Activated T-helper 9 cell treated with anti-CD3 and anti-CD28 coated beads, Interleukin-2, amount 50 U/mL, for 16 hours (primary cell): ENCODE data around the gene PRIM2.
"Not testable (repeated sequence)": the region's sequence is repeated elsewhere in the genome, so short reads cannot be mapped to it uniquely, and the experiment has no call there.

Experiments
- DNase-seq: peaks from one replicate; pipeline ENCODE4 v3.0.0-alpha.2; 2020; ENCODE audit warnings: low read depth

PRIM2 gene

DNA sequence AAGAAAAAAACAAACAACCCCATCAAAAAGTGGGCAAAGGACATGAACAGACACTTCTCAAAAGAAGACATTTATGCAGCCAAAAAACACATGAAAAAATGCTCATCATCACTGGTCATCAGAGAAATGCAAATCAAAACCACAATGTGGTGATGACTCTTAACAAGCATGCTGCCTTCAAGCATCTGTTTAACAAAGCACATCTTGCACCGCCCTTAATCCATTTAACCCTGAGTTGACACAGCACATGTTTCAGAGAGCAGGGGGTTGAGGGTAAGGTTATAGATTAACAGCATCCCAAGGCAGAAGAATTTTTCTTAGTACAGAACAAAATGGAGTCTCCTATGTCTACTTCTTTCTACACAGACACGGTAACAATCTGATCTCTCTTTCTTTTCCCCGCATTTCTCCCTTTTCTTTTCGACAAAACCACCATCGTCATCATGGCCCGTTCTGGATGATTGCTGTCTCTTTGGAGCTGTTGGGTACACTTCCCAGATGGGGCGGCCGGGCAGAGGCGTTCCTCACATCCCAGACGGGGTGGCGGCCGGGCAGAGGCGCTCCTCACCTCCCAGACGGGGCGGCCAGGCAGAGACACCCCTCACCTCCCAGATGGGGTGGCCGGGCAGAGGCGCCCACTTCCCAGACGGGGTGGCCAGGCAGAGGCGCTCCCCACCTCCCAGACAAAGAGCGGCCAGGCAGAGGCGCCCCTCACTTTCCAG, 7.2 kb upstream of the PRIM2 start:
- not testable (repeated sequence) for DNase-seq

DNA sequence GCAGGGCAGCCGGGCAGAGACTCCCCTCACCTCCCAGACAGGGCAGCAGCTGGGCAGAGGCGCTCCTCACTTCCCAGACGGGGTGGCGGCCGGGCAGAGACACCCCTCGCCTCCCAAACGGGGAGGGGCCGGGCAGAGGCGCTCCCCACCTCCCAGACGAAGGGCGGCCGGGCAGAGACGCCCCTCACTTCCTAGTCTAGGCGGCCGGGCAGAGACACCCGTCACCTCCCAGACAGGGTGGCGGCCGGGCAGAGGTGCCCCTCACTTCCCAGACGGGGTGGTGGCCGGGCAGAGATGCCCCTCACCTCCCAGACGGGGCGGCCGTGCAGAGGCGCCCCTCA, 6.6 kb upstream of the PRIM2 start:
- DNase-seq, result no peak

DNA sequence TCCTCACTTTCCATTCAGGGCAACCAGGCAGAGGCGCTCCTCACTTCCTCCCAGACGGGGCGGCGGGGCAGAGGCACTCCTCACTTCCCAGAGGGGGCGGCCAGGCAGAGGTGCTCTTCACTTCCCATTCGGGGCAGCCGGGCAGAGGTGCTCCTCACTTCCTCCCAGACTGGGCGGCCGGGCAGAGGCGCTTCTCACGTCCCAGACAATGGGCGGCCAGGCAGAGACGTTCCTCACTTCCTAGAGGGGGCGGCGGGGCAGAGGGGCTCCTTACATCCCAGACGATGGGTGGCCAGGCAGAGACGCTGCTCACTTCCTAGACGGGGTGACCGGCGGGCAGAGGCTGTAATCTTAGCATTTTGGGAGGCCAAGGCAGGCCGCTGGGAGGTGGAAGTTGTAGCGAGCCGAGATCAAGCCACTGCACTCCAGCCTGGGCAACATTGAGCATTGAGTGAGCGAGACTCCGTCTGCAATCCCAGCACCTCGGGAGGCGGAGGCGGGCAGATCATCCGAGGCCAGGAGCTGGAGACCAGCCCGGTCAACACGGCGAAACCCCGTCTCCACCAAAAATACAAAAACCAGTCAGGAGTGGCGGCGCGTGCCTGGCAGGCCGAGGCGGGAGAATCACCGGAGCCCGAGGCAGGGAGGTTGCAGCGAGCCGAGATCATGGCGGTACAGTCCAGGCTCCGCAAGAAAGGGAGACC, 6.0 kb upstream of the PRIM2 start:
- not testable (repeated sequence) for DNase-seq

DNA sequence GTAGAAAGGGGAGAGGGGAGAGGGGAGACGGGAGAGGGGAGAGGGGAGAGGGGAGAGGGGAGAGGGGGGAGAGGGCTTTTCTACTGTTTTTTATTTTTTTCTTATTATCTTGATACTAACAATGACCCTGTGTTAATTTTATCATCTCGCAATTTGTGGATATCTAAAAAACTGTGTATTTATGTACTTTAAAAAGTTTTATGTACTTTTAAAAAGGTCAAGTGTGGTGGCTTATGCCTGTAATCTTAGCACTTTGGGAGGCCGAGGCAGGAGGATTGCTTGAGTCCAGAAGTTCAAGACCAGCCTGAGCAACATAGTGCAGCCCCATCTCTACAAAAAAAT, 5.5 kb upstream of the PRIM2 start:
- no peak for DNase-seq

DNA sequence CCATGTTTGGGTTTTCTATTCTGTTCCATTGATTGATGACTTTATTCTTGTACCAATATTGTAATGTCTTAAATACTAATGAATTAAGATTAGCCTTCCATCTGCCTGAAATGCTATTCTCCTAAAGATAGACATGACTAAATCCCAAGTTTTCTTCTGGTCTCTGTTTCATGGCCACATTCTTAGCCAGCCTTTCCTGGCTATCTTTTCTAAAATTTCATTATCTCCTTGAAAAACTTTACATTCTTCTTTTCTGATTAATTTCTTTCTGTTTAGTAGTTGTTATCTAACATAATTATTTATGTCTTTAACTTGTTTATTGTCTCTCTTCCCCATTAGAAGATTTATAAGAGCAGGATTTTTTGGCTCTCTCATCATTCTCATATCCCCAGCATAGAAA, 4.4 kb upstream of the PRIM2 start:
- no peak for DNase-seq

DNA sequence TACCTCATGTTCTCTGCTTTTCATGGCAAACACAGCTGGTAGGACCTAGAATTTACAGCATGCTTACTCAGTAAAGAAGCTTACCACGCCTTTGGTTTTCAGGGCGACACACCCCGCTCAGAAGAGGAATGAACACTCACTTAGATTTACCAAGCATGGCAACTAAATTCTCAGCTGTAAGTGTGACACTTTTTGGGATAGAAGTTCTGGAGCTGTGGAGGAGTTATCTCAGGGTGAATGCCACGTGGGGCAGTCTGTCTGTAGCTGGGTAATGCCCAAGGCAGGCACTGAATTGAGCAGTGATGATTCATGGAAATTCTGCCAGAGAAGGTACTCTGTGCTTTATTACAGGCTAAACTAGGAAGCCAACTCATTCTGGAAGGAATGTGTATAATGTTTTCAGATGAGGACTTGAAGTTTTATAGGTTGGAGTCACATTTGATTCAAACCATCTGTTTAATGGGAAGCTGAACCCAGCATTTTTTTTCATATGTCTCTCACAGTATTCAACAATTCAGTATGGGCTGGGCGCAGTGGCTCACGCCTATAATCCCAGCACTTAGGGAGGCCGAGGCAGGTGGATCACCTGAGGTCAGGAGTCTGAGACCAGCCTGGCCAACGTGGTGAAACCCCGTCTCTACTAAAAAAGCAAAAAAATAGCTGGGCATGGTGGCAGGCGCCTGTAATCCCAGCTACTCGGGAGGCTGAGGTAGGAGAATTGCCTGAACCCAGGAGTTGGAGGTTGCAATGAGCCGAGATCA, 3.5 kb upstream of the PRIM2 start:
- DNase-seq, result no peak

DNA sequence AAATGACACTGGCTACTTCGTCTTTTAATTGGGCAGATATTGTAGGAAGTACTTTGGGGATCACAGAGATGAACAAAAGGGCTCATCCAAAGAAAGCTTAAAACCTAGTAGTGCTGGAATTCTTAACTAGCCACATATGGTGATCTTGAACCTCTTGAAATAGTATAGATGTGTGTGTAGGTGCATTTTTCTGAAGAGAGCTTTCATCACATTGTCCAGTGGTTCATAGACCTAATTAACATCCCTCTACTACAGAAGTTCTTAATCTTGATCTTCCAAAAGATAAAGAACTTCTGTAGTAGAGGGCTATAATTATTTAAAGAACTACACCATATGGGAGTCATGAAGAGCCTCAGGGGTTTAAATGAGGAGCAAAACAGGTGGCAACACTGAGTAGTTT, 2.3 kb upstream of the PRIM2 start:
- DNase-seq, result no peak

DNA sequence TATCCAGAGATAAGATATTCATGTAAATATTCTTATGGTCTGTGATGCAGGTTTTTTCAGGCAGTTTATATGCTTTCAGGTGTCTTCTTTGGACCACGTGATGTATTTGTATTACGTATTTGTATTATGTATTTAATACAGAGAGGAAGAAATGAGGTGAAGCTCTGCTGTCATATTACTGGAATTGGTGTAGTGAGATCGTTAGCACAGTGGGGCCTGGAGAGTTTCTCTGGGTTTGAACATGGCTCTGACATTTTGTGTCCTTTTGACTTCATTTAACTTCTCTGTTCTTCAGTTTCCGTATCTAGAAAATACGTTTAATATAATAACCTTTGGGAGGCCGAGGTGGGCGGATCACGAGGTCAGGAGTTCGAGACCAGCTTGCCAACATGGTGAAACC, 1.6 kb upstream of the PRIM2 start:
- no peak for DNase-seq

DNA sequence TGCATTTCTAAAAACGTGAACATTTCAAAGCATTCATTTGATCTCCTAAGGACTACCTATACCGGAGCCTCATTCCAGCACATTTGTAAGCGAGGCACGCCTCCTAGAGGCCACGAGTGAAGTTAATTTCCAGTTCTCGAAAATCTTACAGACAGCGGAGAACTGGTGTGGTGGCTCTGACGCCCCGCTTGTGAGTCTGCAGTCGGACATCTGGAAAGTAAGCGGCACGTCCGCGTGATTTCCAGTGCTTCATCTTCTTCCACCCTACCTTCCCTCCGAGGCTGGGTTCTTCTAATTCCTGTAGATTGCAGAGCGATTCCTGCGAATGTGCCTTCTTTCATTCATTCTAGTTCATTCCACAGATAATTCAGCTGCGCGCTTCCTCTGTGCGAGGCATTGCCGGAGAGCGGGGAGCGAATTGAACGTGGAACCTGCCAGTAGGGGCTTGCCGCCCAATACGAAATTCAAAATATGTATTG, 810 bp upstream of the PRIM2 start:
- peak; percentile 70 for DNase-seq

DNA sequence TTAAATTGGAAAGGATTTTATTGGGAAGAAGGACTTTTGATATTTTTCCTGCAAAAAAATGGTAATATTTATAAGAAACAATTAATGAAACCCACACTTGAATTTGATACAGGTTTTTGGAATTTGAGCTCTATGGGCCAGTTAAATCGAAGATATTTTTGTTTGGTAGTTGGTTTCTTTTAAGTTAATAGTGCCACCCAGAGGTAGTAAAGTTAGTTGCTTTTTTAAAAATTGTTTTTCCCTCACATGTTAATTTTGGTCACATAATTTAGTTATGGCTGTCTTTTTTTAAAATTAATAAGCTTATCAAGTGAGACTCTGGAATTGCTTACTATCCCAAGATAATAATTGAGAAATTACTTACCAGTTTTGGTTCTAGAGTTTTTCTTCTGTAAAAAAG, 7.1 kb downstream of the PRIM2 start:
- no peak for DNase-seq

DNA sequence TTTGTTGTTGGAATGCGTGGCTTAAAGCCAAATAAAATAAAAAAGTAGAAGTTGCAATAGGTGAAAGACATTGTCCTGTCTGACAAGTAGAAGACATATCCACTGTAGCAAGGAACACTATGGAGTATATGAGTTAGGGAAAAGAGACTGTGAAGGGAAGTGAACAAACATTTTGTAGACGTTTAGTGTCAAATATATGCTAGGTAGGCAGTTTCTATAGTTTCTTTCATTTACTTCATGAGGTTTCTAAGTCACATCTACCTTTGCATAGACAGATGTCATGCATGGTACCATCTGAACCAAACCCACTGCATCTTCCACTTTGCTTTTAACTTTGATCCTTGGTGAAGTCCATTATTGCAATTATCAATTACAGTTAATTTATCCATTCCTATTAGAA, 9.9 kb downstream of the PRIM2 start:
- DNase-seq, result no peak

DNA sequence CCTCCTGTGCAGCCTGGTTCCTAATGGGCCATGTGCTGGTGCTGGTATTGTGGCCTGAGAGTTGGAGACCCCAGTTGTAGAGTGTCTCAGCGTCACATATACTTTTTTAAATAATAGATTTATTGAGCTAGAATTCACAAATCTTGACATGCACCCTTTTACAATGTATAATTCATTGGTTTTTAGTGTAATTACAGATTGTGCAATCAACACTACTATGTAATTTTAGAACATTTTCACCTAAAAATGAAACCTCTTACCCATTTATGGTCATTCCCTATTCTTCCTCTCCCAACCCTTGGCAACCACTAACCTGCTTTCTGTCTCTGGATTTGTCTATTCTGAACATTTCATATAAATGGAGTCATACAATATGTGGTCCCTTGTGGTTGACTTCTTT, 10.6 kb downstream of the PRIM2 start:
- no peak for DNase-seq

DNA sequence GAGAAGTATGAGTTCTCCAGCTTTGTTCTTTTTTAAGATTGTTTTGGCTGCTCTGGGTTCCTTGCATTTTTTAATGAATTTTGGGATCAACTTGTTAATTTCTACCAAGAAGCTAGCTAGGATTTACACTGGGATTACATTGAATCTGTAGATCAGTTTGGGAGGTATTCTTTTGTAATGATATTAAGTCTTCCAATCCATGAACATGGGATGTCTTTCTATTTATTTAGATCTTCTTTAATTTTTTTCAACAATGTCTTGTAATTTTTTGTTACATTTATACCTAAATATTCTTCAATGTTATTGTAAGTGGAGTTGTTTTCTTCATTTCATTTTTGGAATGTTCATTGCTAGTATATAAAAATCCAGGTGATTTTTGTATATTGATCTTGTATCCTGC, 12.5 kb downstream of the PRIM2 start:
- DNase-seq, result no peak

DNA sequence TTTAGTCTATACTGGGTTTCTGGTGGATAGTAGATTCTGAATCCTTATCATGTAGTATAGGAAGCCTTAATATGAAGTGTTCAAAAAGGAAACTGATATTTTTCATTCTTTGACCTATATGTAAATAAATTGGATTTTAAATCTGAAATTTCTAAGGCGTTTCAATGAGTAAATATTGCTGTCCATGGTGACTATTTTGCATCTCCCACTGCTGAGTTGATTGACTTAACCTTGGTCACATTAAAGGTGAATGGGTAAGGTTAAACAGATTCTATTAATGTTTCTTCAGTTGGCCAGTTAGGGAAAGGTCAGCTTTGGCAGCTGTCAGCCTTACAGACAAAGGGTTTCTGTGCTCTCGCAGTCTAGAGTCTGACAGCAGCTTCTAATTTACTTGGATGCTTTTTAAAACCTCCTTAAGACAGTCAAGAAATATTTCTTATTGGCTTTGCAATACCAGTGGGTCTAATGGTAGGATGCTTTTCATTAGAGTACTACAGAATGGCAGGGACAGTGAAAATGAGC, 24.8 kb downstream of the PRIM2 start:
- DNase-seq, result no peak

DNA sequence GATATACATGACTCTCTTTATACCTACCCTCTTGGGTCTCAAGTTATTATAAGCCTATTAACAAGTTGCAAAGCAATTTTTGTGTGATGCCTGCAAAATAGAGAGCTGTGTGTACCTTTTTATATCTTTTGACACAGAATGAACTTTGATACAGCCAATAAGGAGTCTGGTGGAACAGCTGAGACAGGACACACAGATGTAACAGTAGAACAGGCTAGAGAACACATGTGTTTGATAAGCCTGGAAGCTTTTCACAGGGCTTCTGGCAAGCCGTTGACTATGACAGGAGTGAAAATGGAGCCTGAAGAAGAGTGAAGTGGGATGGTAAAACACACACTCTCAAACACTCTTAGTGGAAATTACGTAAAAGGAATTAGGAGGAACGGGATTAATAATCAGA, 25.9 kb downstream of the PRIM2 start:
- DNase-seq, result not testable (repeated sequence)

DNA sequence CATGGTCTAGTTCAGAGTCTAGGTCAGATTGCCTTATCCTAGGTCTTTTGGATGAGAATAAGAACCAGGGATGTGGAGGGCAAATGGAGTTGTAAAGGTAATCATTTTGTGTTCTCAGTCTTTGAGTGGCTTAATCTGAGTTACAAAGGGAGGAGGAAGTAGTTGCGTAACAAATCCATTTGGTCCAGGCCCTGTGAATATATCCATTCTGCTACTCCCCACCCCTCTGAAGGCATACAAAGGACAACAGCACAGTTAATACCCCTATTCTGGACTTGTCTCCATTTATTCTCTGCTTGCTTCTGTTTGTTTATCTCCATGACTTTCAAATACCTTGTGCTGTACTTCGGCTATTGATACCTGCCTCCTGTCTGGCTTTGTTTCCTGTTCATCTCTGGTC, 29.3 kb downstream of the PRIM2 start:
- DNase-seq, result not testable (repeated sequence)

DNA sequence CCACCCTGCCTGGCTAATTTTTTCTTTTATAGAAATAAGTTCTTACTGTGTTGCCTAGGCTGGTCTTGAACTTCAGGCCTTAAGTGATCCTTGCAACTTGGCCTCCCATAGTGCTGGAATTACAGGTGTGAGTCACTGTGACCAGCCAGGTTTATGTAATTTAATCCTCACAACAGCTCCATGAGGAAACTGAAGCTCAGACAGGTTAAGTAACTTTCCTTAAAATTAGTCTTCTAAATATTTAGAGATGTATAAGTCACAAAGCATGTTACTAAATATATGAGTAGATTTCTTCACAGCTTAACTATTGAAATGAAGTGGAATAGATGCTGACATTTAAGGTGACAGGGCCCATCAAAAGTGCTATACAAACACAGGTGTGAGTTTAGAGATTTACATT, 30.2 kb downstream of the PRIM2 start:
- not testable (repeated sequence) for DNase-seq

DNA sequence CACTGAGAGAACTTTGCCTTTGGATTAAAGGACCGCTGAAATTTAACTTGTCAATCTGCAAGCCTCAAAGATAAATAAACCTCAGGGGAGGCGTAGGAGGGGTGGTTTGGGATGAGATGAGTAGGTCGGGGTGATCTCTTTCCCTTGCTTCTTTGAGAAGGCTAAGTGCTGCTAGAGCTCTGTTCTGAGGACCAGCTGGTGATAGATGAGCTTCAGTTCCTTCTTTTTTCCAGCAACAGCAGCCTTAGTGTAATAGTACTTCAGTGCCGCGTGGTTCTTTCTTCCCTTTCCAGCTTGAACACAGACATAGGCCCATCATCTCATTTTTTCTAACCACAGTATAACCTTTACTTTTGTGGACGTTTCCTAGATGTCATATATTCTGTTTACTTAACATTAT, 33.0 kb downstream of the PRIM2 start:
- not testable (repeated sequence) for DNase-seq

DNA sequence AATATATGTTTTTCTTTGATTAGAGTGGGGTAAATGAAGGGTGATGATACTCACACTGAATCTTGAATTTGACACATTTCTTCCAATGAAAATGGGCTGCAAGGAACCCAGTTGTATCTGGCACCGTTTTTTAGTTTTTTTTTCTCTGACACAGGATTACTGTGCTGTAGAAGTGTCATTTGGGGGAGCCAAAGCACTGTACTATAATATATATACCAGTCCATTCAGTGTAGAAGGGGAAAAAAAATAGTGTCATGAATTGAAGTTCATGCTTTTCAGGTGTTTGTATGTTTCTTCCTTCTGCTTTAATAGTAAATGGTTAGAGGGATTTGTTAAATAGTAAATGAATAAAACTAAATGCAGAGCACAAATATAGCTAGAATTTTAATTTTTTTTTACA, 35.2 kb downstream of the PRIM2 start:
- not testable (repeated sequence) for DNase-seq

DNA sequence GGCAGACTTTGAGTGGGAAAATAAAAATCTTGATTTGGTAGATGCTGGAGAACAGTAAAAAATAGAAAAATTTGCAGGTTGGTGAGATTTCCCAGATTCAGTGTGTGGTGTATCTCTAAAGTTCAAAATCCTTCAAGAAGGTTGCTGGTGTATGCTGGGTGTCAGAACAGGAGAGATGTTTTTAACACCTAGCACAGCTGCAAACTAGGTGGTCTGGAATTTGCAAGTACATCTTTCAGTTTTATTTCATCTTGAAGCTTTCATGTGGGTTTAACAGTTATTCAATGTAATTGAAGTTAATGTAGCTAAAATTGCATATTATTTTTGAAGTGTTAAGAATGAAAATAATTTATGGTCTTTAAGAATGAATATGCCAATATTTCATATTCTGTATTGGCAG, 40.9 kb downstream of the PRIM2 start:
- DNase-seq, result not testable (repeated sequence)

DNA sequence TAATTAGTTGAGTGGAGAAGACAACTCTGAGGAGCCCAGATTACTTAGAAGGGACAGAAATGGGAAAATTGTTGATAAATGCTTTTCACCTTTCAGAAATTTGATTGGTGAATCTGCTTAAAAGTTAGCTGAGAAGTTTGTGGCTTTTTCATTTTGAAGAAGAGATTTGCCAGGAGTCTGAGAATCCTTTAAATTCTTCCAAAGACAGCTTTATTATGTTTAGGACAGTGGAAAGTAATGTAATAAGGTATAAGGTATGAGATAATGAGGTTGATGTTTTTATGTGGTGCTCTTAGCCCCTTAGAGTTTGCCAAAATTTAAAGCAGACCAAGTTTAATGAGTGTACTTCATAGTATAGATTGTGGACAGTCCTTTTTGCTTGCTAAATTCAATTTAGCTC, 42.3 kb downstream of the PRIM2 start:
- not testable (repeated sequence) for DNase-seq

DNA sequence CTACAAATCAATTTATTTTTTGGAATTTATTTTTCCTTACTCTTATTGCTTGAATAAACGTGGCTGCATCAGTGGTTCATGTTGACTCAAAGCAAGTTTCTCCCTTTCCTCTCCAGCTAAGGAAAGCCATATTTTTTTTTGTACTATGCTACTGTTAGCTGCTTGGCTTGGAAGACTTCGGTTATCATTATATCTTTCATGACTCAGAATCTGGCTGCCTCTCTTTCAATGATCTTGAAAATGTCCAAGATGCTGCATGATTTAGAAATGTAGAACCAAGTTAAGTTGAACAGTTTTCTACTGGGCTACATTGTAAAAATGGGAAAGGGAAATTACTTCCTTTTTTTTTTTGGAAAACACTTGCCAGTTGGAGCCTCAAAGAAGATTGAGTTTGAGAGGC, 44.9 kb downstream of the PRIM2 start:
- DNase-seq, result not testable (repeated sequence)

DNA sequence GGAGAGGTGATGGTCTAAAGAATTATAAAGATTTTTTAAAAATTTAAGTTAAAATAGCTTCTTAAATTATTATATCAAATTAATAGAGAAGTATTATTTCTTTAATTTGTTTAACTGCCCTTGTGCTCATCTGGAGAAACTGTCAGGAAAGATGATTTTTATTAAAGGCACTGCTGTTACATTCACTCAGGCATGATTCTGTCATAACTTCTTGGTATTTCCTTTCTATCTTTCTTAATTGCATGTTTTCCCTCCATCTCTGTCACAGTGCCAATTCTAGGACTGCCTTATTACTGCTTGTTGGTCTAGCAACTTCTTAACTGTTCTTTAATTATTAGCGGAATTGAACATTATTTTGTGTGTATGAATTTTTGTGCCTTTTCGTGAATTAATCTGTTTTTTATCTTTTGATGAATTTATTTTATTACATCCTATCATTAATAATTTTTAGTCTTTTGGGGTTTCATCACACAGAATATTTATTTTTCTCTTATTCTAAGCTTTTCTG, 47.7 kb downstream of the PRIM2 start:
- DNase-seq, result not testable (repeated sequence)
